Measurements from ENCODE around the gene MYOM3.

MYOM3 gene

GRCh38 chr1:24114753-24115152, 2.8 kb upstream of the MYOM3 start:
- no peak for DNase-seq (ENCODE audit: low read depth)

- no peak for DNase-seq (ENCODE audit: low read depth)
These were observed 1.7 kb upstream of the MYOM3 start for GRCh38 chr1:24113641-24114033.

- DNase-seq (ENCODE audit: low read depth) = no peak
These were observed 506 bp downstream of the MYOM3 start for GRCh38 chr1:24111262-24111995.

- no peak for DNase-seq (ENCODE audit: low read depth)
These were observed 1.2 kb downstream of the MYOM3 start for GRCh38 chr1:24110642-24111261.

GRCh38 chr1:24109686-24110475, 2.1 kb downstream of the MYOM3 start:
- no peak for DNase-seq (ENCODE audit: low read depth)

GRCh38 chr1:24109166-24109483, 2.8 kb downstream of the MYOM3 start:
- no peak for DNase-seq (ENCODE audit: low read depth)

- no peak for DNase-seq (ENCODE audit: low read depth)
These were observed 3.4 kb downstream of the MYOM3 start for GRCh38 chr1:24108334-24109165.

- no peak for DNase-seq (ENCODE audit: low read depth)
These were observed 4.3 kb downstream of the MYOM3 start for GRCh38 chr1:24107462-24108138.

GRCh38 chr1:24105368-24106160, 6.4 kb downstream of the MYOM3 start:
- no peak for DNase-seq (ENCODE audit: low read depth)

- no peak for DNase-seq (ENCODE audit: low read depth)
These were observed 7.1 kb downstream of the MYOM3 start for GRCh38 chr1:24104854-24105253.

GRCh38 chr1:24103879-24104278, 8.1 kb downstream of the MYOM3 start:
- no peak for DNase-seq (ENCODE audit: low read depth)

GRCh38 chr1:24103408-24103807, 8.5 kb downstream of the MYOM3 start:
- no peak for DNase-seq (ENCODE audit: low read depth)

- no peak for DNase-seq (ENCODE audit: low read depth)
These were observed 9.0 kb downstream of the MYOM3 start for GRCh38 chr1:24102961-24103360.

- DNase-seq (ENCODE audit: low read depth) = no peak
These were observed 9.9 kb downstream of the MYOM3 start for GRCh38 chr1:24101796-24102586.

GRCh38 chr1:24100945-24101737, 10.8 kb downstream of the MYOM3 start:
- no peak for DNase-seq (ENCODE audit: low read depth)

GRCh38 chr1:24098943-24099638, 12.8 kb downstream of the MYOM3 start:
- DNase-seq (ENCODE audit: low read depth) = no peak

- DNase-seq (ENCODE audit: low read depth) = no peak
These were observed 13.8 kb downstream of the MYOM3 start for GRCh38 chr1:24098102-24098501.

- DNase-seq (ENCODE audit: low read depth) = no peak
These were observed 14.3 kb downstream of the MYOM3 start for GRCh38 chr1:24097663-24098062.

- DNase-seq (ENCODE audit: low read depth) = no peak
These were observed 15.2 kb downstream of the MYOM3 start for GRCh38 chr1:24096739-24097103.
